ENCODE results near the gene SYT7.
A peak's percentile ranks its signal among the peaks of the same experiment; 100 is the strongest.

The SYT7 gene

GRCh38 chr11:61607920-61608599 lies 27.2 kb upstream of the SYT7 start:
- DNase-seq (ENCODE audit: low spot score): no peak

GRCh38 chr11:61607426-61607825 lies 26.6 kb upstream of the SYT7 start:
- no peak for DNase-seq (ENCODE audit: low spot score)

GRCh38 chr11:61603667-61604066 lies 22.8 kb upstream of the SYT7 start:
- no peak for DNase-seq (ENCODE audit: low spot score)

- DNase-seq (ENCODE audit: low spot score): peak; percentile 85
These were observed 22.1 kb upstream of the SYT7 start for GRCh38 chr11:61602775-61603569.

- no peak for DNase-seq (ENCODE audit: low spot score)
These were observed 20.6 kb upstream of the SYT7 start for GRCh38 chr11:61601512-61601911.

GRCh38 chr11:61599968-61600710 lies 19.3 kb upstream of the SYT7 start:
- no peak for DNase-seq (ENCODE audit: low spot score)

GRCh38 chr11:61598886-61599868 lies 18.3 kb upstream of the SYT7 start:
- DNase-seq (ENCODE audit: low spot score): peak; percentile 58

GRCh38 chr11:61598374-61598773 lies 17.5 kb upstream of the SYT7 start:
- no peak for DNase-seq (ENCODE audit: low spot score)

- DNase-seq (ENCODE audit: low spot score): no peak
These were observed 16.1 kb upstream of the SYT7 start for GRCh38 chr11:61596990-61597389.

- no peak for DNase-seq (ENCODE audit: low spot score)
These were observed 15.7 kb upstream of the SYT7 start for GRCh38 chr11:61596542-61596941.

GRCh38 chr11:61594907-61595257 lies 14.0 kb upstream of the SYT7 start:
- DNase-seq (ENCODE audit: low spot score): no peak

GRCh38 chr11:61593151-61593550 lies 12.3 kb upstream of the SYT7 start:
- DNase-seq (ENCODE audit: low spot score): no peak

GRCh38 chr11:61592176-61592575 lies 11.3 kb upstream of the SYT7 start:
- DNase-seq (ENCODE audit: low spot score): no peak

GRCh38 chr11:61589961-61590360 lies 9.1 kb upstream of the SYT7 start:
- no peak for DNase-seq (ENCODE audit: low spot score)

- DNase-seq (ENCODE audit: low spot score): no peak
These were observed 7.9 kb upstream of the SYT7 start for GRCh38 chr11:61588728-61589191.

- peak; percentile 57 for DNase-seq (ENCODE audit: low spot score)
These were observed 7.3 kb upstream of the SYT7 start for GRCh38 chr11:61587951-61588727.

- DNase-seq (ENCODE audit: low spot score): peak; percentile 80
These were observed 6.7 kb upstream of the SYT7 start for GRCh38 chr11:61587541-61587941.

- DNase-seq (ENCODE audit: low spot score): no peak
These were observed 6.0 kb upstream of the SYT7 start for GRCh38 chr11:61586792-61587430.

- DNase-seq (ENCODE audit: low spot score): no peak
These were observed 4.2 kb upstream of the SYT7 start for GRCh38 chr11:61585115-61585514.

- DNase-seq (ENCODE audit: low spot score): no peak
These were observed 1.1 kb upstream of the SYT7 start for GRCh38 chr11:61581931-61582330.

All from AG08396 (cell line).